K562 (cell line): Measurements from ENCODE around the gene SHISA8. TPM values are rescaled to one million over a fixed set of nuclear protein-coding genes. Genes with fewer than 3 reads are reported as not detected.

Source experiments
- ADNP ChIP-seq: fragments of 200-800 bp; sonication (Bioruptor generic); IDR thresholded peaks from 2 replicates; pipeline ENCODE4 v1.6.1; 2016; ENCODE audit warnings: missing genetic modification characterization, missing compliant biosample characterization
- CCAR2 ChIP-seq: fragments of 200-400 bp; formaldehyde crosslinking; IDR thresholded peaks from 2 replicates; pipeline ENCODE4 v1.6.1; 2017; ENCODE audit warnings: mild to moderate bottlenecking, low read depth, low read length
- KLF1 ChIP-seq: fragments of 450-650 bp; IDR thresholded peaks from 2 replicates; pipeline ENCODE4 v1.6.1; 2016; ENCODE audit warnings: missing genetic modification characterization, missing compliant biosample characterization
- KLF6 ChIP-seq: fragments of 250-450 bp; sonication (Bioruptor Pico); IDR thresholded peaks from 2 replicates; pipeline ENCODE4 v1.4.0; 2020; ENCODE audit warnings: mild to moderate bottlenecking, moderate library complexity, borderline replicate concordance
- NCOA6 ChIP-seq: fragments of 450-650 bp; IDR thresholded peaks from 2 replicates; pipeline ENCODE4 v1.6.1; 2017; ENCODE audit warnings: mild to moderate bottlenecking
- polyA plus RNA-seq, 8 experiments: library from polyadenylated mRNA; depleted of rRNA in 4 of 8; stranded (reverse) in 5 of 8; unstranded in 3 of 8; fragments of >200 nt; fragmentation: Nextera tagmentation in 2 of 8; fragmentation: Illumina TruSeq in 1 of 8; extraction: Ambion mirVana in 2 of 8; extraction: Trizol in 1 of 8; gene quantifications; 2 replicates each; pipeline versions ENCODE4 v1.2.1 to v1.2.3, GENCODE V29; 2011 to 2014; ENCODE audit warnings: inconsistent platforms in 1 of 8, missing spikeins in 1 of 8
- total RNA-seq, 7 experiments: library from RNA; depleted of rRNA in 6 of 7; stranded (reverse); fragments of >200 nt in 6 of 7; fragmentation: Illumina TruSeq in 2 of 7; extraction: Trizol in 2 of 7; gene quantifications; 2 replicates each; pipeline versions ENCODE4 v1.2.1 to v1.2.3, GENCODE V29; 2011 to 2021; ENCODE audit warnings: low replicate concordance in 1 of 7
- TF ChIP-seq, protein P1 (sequence below): fragments of 450-650 bp; IDR thresholded peaks from 2 replicates; pipeline ENCODE4 v1.6.1; 2016; ENCODE audit warnings: mild to moderate bottlenecking, moderate library complexity

The SHISA8 gene
- total and polyA plus RNA-seq, 9 of the 15 experiments (the other 6 are each of a cell fraction or from before 2014, with no cell fraction given) = 0.07 to 3.3 (median 1.1) TPM; not detected in 4

DNA sequence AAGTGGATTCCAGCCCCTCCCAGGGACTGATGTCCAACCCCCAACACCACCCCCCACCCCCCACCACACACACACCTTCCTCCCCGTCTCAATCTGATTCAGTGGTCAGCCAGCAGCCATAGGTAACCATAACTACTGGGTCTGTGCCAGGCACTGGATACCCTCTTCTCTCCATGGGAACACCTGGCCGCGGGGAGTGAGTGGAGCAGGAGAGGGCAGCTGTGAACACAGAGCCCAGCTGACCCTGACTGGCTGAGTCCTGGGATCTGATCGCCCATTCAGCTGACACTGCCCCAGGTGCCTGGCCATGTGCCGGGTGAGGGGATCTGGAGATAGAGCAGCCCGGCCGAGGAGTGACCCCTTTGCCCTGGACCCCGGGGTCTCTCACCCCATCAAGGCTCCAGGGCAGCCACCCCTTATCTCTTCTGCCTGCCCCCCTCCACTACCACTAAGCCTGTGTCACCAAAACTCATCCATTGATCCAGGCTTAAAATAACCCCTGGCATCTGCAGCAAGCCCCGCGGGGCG is 2.6 kb upstream of the SHISA8 start (continued):
- TF ChIP-seq, protein P1, sequence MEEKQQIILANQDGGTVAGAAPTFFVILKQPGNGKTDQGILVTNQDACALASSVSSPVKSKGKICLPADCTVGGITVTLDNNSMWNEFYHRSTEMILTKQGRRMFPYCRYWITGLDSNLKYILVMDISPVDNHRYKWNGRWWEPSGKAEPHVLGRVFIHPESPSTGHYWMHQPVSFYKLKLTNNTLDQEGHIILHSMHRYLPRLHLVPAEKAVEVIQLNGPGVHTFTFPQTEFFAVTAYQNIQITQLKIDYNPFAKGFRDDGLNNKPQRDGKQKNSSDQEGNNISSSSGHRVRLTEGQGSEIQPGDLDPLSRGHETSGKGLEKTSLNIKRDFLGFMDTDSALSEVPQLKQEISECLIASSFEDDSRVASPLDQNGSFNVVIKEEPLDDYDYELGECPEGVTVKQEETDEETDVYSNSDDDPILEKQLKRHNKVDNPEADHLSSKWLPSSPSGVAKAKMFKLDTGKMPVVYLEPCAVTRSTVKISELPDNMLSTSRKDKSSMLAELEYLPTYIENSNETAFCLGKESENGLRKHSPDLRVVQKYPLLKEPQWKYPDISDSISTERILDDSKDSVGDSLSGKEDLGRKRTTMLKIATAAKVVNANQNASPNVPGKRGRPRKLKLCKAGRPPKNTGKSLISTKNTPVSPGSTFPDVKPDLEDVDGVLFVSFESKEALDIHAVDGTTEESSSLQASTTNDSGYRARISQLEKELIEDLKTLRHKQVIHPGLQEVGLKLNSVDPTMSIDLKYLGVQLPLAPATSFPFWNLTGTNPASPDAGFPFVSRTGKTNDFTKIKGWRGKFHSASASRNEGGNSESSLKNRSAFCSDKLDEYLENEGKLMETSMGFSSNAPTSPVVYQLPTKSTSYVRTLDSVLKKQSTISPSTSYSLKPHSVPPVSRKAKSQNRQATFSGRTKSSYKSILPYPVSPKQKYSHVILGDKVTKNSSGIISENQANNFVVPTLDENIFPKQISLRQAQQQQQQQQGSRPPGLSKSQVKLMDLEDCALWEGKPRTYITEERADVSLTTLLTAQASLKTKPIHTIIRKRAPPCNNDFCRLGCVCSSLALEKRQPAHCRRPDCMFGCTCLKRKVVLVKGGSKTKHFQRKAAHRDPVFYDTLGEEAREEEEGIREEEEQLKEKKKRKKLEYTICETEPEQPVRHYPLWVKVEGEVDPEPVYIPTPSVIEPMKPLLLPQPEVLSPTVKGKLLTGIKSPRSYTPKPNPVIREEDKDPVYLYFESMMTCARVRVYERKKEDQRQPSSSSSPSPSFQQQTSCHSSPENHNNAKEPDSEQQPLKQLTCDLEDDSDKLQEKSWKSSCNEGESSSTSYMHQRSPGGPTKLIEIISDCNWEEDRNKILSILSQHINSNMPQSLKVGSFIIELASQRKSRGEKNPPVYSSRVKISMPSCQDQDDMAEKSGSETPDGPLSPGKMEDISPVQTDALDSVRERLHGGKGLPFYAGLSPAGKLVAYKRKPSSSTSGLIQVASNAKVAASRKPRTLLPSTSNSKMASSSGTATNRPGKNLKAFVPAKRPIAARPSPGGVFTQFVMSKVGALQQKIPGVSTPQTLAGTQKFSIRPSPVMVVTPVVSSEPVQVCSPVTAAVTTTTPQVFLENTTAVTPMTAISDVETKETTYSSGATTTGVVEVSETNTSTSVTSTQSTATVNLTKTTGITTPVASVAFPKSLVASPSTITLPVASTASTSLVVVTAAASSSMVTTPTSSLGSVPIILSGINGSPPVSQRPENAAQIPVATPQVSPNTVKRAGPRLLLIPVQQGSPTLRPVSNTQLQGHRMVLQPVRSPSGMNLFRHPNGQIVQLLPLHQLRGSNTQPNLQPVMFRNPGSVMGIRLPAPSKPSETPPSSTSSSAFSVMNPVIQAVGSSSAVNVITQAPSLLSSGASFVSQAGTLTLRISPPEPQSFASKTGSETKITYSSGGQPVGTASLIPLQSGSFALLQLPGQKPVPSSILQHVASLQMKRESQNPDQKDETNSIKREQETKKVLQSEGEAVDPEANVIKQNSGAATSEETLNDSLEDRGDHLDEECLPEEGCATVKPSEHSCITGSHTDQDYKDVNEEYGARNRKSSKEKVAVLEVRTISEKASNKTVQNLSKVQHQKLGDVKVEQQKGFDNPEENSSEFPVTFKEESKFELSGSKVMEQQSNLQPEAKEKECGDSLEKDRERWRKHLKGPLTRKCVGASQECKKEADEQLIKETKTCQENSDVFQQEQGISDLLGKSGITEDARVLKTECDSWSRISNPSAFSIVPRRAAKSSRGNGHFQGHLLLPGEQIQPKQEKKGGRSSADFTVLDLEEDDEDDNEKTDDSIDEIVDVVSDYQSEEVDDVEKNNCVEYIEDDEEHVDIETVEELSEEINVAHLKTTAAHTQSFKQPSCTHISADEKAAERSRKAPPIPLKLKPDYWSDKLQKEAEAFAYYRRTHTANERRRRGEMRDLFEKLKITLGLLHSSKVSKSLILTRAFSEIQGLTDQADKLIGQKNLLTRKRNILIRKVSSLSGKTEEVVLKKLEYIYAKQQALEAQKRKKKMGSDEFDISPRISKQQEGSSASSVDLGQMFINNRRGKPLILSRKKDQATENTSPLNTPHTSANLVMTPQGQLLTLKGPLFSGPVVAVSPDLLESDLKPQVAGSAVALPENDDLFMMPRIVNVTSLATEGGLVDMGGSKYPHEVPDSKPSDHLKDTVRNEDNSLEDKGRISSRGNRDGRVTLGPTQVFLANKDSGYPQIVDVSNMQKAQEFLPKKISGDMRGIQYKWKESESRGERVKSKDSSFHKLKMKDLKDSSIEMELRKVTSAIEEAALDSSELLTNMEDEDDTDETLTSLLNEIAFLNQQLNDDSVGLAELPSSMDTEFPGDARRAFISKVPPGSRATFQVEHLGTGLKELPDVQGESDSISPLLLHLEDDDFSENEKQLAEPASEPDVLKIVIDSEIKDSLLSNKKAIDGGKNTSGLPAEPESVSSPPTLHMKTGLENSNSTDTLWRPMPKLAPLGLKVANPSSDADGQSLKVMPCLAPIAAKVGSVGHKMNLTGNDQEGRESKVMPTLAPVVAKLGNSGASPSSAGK = no peak
- TF ChIP-seq NCOA6 = no peak
- TF ChIP-seq KLF6 (CRISPR knock-in tag) = no peak
- TF ChIP-seq KLF1 = no peak
- TF ChIP-seq ADNP = no peak
- TF ChIP-seq CCAR2 = no peak
